ENCODE results near the gene LRRC46.

Gene LRRC46

DNA sequence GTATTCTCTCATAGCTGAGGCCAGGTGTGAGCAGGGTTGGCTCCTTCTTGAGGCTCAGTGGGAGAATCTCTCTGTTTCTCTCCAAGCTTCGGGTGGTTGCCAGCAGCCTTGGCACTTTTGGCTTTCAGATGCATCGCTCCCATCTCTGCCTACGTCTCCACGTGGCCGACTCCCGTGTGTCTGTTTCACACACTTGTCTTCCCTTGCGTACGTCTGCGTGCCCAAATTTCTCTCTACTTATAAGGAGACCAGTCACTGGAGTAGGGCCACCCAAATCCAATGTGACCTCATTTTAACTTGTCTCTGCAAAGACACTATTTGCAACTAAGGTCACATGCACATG is 24.6 kb upstream of the LRRC46 start:
- ChIA-PET CTCF (no interaction called here), POLR2A (no interaction called here)
- no peak for DNase-seq (ENCODE audit: extremely low spot score)
- TF ChIP-seq SP1 (IDR thresholded peaks at IDR 0.05) (no peak), LEF1 (IDR thresholded peaks at IDR 0.05; ENCODE audit: borderline replicate concordance) (no peak), FOXM1 (IDR thresholded peaks at IDR 0.05; ENCODE audit: borderline replicate concordance) (no peak), BHLHE40 (IDR thresholded peaks at IDR 0.05; ENCODE audit: borderline replicate concordance) (no peak)
- TF ChIP-seq, protein P1, sequence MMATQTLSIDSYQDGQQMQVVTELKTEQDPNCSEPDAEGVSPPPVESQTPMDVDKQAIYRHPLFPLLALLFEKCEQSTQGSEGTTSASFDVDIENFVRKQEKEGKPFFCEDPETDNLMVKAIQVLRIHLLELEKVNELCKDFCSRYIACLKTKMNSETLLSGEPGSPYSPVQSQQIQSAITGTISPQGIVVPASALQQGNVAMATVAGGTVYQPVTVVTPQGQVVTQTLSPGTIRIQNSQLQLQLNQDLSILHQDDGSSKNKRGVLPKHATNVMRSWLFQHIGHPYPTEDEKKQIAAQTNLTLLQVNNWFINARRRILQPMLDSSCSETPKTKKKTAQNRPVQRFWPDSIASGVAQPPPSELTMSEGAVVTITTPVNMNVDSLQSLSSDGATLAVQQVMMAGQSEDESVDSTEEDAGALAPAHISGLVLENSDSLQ (IDR thresholded peaks at IDR 0.05): no peak

DNA sequence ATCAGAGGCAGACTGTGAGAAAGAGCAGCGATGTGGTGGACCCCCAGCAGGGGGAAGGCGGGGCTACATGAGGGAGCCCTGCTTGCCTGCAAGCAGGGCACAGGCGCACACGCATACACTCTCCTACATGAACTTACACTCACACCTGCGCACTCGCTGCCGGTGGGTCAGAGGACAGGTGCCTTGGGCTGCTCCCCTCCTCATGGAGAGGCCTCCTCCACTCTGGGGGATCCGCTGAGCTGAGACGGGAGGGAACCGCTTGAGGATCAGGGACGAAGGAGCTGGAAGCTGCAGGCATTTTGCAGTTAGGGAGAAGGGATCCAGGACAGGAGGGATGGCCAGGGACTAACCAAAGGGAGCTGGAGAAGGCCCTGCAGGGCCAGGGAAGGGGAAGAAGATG is 24.0 kb upstream of the LRRC46 start:
- POLR2A ChIA-PET: interaction anchor here (0.9 kb wide), 1 partner anchor 24 kb away, joined by 3 read pairs; the partner anchor contains the start of genes LRRC46 and MRPL10

DNA sequence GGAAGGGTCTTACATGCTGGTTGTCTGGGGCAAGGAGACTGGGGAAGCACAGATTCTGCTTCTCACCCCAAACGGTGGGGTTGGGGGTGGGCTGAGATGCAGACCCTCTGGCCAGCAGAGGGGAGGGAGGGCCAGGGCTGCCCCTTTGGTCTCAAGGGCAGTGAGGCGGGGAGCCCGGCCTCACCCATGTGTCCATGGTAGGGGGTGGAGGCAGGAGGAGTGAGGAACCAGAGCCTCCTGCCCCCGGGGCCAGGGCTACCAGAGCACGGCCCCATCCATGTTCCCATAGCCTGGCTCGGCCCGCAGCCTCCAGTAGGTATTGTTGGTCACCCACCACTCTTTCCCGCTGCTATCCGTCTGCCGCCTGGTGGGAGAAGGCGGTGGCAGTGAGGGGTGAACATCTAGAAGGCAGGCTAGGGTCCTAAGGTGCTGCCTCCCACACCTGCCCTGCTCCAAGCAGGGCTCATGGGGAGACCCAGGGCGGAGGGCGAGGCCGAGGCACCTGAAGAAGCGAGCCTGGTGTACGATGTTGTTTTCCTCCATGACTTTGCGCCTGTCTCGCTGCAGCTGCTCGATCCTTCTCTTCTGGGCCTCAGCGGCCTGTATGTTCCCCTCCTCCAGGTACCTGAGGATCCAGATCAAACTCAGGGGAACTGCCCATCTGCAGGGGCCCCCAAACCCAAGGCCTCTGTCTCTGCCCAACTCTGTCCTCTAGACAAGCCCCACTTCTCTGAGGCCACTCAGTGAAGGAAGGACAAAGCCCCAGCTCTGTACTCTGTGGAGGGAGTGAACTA is 23.2 kb upstream of the LRRC46 start:
- TF ChIP-seq HDGF (IDR thresholded peaks at IDR 0.05; ENCODE audit: borderline replicate concordance): no peak
- TF ChIP-seq TARDBP (IDR thresholded peaks at IDR 0.05): no peak
- no peak for TF ChIP-seq L3MBTL2 (conservative IDR thresholded peaks at IDR 0.05)
- TF ChIP-seq FOXM1 (IDR thresholded peaks at IDR 0.05; ENCODE audit: borderline replicate concordance): no peak
- TF ChIP-seq ZNF384 (IDR thresholded peaks at IDR 0.05): no peak
- CTCF ChIA-PET: no interaction called here
- POLR2A ChIA-PET: interaction anchor here (0.9 kb wide), 1 partner anchor 23 kb away, joined by 3 read pairs; the partner anchor contains the start of genes LRRC46 and MRPL10
- no peak for DNase-seq (ENCODE audit: extremely low spot score)

More for the DNA sequence above, 24.0 kb upstream of the LRRC46 start:
- no peak for DNase-seq (ENCODE audit: extremely low spot score)
- CTCF ChIA-PET: no interaction called here
- TF ChIP-seq CTBP1 (IDR thresholded peaks at IDR 0.05; ENCODE audit: borderline replicate concordance) (no peak), FOXK2 (IDR thresholded peaks at IDR 0.05) (no peak)

DNA sequence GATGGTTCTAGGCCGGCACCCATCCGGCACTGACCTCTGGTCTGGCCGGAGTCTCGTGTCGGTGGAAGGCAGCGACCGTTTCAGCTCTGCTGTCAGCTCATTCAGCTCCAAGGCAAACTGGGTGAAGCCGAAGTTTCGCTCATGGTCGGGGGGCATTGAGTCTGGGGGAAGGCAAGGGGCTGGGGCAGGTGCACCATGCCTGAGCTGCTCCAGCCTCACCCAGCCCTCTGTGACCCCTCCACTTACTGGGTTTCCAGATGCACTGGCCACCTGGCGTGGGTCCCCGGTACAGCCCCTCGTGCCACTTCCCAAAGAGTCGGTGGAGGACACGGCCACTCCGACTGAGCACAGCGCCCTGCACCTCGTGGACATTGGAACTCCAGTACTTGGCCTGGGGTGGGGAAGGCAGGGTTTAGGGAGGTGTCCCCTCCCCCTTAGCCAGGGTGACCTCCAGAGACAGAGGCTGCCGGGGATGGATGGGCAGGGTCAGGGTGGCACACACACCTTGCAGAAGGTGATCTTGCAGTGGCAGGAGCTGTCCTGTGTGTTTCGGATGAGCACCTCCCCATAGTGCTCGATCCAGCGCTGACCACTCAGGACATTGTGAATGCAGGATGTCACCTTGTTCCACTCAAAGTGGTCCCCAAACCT is 22.5 kb upstream of the LRRC46 start:
- ChIA-PET POLR2A (interaction anchor here (1.0 kb wide), 1 partner anchor 22 kb away, joined by 3 read pairs; the partner anchor contains the start of genes LRRC46 and MRPL10), CTCF (no interaction called here)
- no peak for DNase-seq (ENCODE audit: extremely low spot score)
- TF ChIP-seq ELF4 (IDR thresholded peaks at IDR 0.05) (no peak), HDGF (IDR thresholded peaks at IDR 0.05; ENCODE audit: borderline replicate concordance) (no peak), L3MBTL2 (conservative IDR thresholded peaks at IDR 0.05) (no peak), TARDBP (IDR thresholded peaks at IDR 0.05) (no peak), NFRKB (IDR thresholded peaks at IDR 0.05) (no peak), ARNT (IDR thresholded peaks at IDR 0.05) (no peak)

DNA sequence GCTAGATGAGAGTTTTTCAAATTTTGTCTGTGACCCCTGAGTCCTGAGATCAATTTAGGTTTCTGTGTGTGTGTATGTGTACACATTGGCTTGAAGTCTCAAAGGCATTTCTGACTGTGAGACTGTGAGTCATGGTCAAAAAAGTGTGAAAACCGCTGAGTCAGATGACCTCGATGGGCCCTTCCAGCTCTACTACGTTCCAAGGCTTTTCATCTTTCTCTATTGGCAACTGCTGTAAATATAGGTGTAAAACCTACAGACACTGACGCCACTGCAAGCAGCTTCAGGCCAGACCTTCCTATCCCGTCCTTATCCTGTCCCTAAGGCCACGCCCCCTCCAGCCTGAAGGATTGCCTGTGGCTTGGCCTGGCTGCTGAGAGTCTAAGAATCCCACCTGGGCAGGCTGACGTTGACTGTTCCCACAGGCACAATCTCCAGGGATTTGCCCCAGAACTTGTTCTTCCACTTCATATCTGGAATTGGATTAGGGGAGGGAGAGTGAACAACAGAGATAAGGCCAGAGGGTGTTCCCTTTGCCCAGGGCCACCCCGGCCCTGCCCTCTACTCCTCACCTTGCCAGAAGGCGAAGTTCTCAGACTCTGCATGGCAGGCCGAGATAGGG is 21.2 kb upstream of the LRRC46 start:
- TF ChIP-seq HDGF (IDR thresholded peaks at IDR 0.05; ENCODE audit: borderline replicate concordance) (no peak), BHLHE40 (IDR thresholded peaks at IDR 0.05; ENCODE audit: borderline replicate concordance) (no peak), CTBP1 (IDR thresholded peaks at IDR 0.05; ENCODE audit: borderline replicate concordance) (no peak), ZNF384 (IDR thresholded peaks at IDR 0.05) (no peak), FOXK2 (IDR thresholded peaks at IDR 0.05) (no peak), ELF4 (IDR thresholded peaks at IDR 0.05) (no peak), SUZ12 (IDR thresholded peaks at IDR 0.05) (no peak)
- ChIA-PET CTCF (no interaction called here), POLR2A (interaction anchor here (1.0 to 1.3 kb wide), 3 partner anchors 11 to 161 kb away, joined by 3 to 5 read pairs (median 4); partner anchors contain the start of genes OSBPL7 and SP2)
- DNase-seq (ENCODE audit: extremely low spot score): no peak

DNA sequence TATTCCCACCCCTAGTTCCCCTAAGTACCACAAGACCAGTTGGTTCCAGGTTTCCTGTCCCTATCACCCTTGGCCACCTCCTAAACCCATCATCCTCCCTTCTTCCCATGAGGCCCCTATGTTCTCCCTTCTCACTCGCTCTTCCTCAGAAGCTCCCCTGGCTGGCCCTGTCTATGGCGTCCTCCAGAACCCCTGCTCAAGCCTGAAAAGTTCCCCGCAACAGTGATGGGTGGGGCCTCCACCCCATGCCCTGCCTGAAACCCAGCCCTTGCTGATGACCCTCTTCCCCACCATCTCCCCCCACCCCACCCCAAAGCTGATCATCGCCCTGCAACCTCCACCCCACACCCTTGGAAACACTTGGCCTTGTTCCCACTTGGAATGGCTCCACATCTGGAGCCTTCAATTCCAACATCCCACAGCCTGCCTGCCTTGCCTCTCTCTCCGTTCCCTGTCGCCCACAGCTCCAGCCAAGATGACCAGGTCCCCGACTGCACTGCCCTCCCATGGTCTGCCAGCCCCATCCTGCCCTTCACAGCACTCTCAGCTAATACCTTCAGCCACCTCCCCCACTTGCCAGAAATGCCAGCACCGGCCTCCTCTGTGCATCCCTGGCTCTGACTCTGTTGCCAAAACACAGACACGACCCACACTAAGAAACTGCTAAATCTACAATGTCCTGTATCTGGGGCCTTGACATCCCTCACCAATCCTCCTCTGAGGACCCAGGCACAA is 20.4 kb upstream of the LRRC46 start:
- no peak for DNase-seq (ENCODE audit: extremely low spot score)
- POLR2A ChIA-PET: interaction anchor here (1.2 to 1.3 kb wide), 2 partner anchors 11 to 85 kb away, joined by 3 to 5 read pairs; partner anchors contain the start of genes OSBPL7 and SP2
- no peak for TF ChIP-seq ARNT (IDR thresholded peaks at IDR 0.05)
- TF ChIP-seq SP1 (IDR thresholded peaks at IDR 0.05): no peak
- CTCF ChIA-PET: no interaction called here

DNA sequence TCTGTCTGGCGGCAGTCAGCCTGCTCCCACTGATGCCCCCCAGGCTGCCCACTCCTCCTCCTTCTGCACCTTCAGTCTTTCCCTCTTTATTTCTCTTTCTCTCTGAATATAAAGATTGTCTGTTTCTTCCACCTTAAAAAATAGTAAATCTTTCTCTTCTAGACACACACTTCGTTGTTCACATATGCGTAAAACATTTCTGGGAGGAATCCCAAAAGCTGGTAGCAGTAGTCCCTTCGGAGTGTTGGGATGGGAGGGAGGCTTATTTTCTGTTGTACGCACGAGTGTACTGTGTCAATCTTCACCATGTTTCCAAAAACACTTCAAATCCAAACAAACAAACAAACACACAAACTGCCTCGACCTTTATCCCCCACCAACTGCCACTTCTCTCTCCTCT is 19.8 kb upstream of the LRRC46 start:
- no peak for TF ChIP-seq SP1 (IDR thresholded peaks at IDR 0.05)
- TF ChIP-seq, protein P1 (IDR thresholded peaks at IDR 0.05): no peak
- TF ChIP-seq LEF1 (IDR thresholded peaks at IDR 0.05; ENCODE audit: borderline replicate concordance): no peak
- TF ChIP-seq NFRKB (IDR thresholded peaks at IDR 0.05): no peak
- no peak for TF ChIP-seq TARDBP (IDR thresholded peaks at IDR 0.05)
- TF ChIP-seq ZNF384 (IDR thresholded peaks at IDR 0.05): no peak
- no peak for TF ChIP-seq FOXM1 (IDR thresholded peaks at IDR 0.05; ENCODE audit: borderline replicate concordance)
- no peak for TF ChIP-seq SUZ12 (IDR thresholded peaks at IDR 0.05)
- no peak for TF ChIP-seq BHLHE40 (IDR thresholded peaks at IDR 0.05; ENCODE audit: borderline replicate concordance)
- TF ChIP-seq CTBP1 (IDR thresholded peaks at IDR 0.05; ENCODE audit: borderline replicate concordance): no peak
- no peak for TF ChIP-seq L3MBTL2 (conservative IDR thresholded peaks at IDR 0.05)
- TF ChIP-seq FOXA1 (IDR thresholded peaks at IDR 0.05): no peak
- TF ChIP-seq ELF4 (IDR thresholded peaks at IDR 0.05): no peak
- no peak for TF ChIP-seq HDGF (IDR thresholded peaks at IDR 0.05; ENCODE audit: borderline replicate concordance)
- TF ChIP-seq ARNT (IDR thresholded peaks at IDR 0.05): no peak
- ChIA-PET POLR2A (no interaction called here), CTCF (no interaction called here)
- DNase-seq (ENCODE audit: extremely low spot score): no peak

Measured in HEK293T (cell line).